Activated T-cell treated with anti-CD3 and anti-CD28 coated beads, Interleukin-2, amount 50 U/mL, for 24 hours (primary cell): ENCODE data around the gene ZNF385A.

Source experiments
- DNase-seq: peaks from one replicate; pipeline ENCODE4 v3.0.0-alpha.2; 2020
- H3K27ac Mint-ChIP-seq: 2 replicates; pipeline ENCODE4 v1.8.0; 2020; ENCODE audit warnings: mild to moderate bottlenecking, mixed read lengths
- H3K27me3 Mint-ChIP-seq: 2 replicates; pipeline ENCODE4 v1.8.0; 2020; ENCODE audit warnings: mixed read lengths
- H3K36me3 Mint-ChIP-seq: 2 replicates; pipeline ENCODE4 v1.8.0; 2020; ENCODE audit warnings: low read depth, mixed read lengths
- H3K4me1 Mint-ChIP-seq: 2 replicates; pipeline ENCODE4 v1.8.0; 2020; ENCODE audit warnings: low read depth, mixed read lengths
- H3K4me3 Mint-ChIP-seq: 2 replicates; pipeline ENCODE4 v1.8.0; 2020; ENCODE audit warnings: mild to moderate bottlenecking, moderate library complexity, mixed read lengths
- H3K9me3 Mint-ChIP-seq: 2 replicates; pipeline ENCODE4 v1.8.0; 2020; ENCODE audit warnings: mixed read lengths

Gene ZNF385A

DNA sequence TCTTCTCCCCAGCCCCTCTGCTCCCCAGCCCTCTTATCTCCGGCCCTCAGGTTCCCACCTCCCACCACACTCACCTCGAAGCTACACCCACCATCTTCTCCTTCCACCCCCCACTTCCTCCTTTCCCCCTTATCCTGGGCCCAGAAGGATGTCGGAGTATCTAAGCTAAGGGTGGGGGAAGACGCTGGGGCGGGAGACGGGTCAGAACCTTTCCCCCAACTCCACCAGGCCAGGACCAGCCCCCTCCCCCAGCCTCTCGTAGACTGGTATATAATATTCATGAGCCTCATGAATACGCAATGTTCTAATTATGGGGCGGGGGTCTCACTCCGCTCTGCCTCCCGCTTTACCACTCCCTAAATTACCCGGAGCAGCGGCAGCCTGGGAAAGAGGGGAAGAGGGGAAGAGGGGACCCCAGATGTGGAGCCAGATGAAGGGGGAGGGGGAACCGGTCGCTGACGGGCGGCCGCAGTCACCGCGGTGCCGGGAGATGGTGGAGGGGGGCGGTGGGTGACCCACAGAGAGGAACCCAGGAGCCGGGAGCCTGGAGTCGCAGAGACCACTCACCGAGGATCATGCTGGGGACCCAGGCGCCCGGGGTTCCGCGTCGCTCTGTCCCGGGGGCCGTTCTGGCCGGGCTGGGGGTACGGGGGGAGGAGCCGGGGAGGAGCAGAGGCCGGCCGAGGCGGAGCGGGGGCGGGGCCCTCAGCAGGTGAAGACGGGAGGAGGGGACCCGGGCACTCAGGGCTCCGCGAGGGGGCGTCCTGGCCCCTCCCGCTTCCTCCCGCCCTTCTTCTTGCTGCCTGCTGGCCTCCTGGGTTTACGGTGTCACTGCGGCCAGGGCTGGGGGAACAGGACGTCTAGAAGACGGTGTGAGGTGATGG lies 6.4 kb upstream of the ZNF385A start:
- DNase-seq, result peak; percentile 79
- Mint-ChIP-seq H3K4me3 (peak overlapping the region; percentile 66), H3K27me3 (no peaks in the 10 kb centered on the region), H3K4me1 (peaks cover 34% of the 10 kb centered on the region), H3K9me3 (no peaks in the 10 kb centered on the region), H3K27ac (peak overlapping the region; percentile 57), H3K36me3 (peaks cover 16% of the 10 kb centered on the region)

DNA sequence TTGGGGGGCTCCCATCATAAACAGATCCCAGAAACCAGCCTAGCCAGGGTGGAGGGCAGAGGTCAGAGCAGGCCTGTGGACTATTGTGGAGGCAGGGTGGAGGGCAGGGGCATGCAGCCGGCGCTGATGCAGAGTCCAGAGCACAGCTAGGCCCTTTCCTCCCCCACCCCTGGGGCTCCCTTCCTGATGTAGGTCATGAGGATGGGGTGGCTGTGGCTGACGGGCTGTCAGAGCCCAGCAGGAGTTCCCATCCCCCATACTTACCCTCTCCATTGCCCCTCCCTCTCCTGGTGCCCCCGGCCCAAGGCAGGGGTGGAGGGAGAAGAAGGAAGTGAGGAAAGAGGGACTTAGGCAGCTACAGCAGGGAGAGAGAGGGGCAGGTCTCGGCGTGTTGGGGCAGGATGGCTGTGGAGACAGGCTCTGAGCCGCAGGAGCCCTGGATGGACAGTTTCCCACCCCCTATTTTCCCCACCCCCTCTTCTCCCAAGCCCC lies 5.7 kb upstream of the ZNF385A start:
- no peaks in the 10 kb centered on the region for H3K9me3 Mint-ChIP-seq
- no peak overlapping the region for H3K4me3 Mint-ChIP-seq
- H3K4me1 Mint-ChIP-seq, result peaks cover 34% of the 10 kb centered on the region
- no peaks in the 10 kb centered on the region for H3K27me3 Mint-ChIP-seq
- DNase-seq, result no peak
- H3K27ac Mint-ChIP-seq, result no peak overlapping the region
- H3K36me3 Mint-ChIP-seq, result peaks cover 9% of the 10 kb centered on the region

DNA sequence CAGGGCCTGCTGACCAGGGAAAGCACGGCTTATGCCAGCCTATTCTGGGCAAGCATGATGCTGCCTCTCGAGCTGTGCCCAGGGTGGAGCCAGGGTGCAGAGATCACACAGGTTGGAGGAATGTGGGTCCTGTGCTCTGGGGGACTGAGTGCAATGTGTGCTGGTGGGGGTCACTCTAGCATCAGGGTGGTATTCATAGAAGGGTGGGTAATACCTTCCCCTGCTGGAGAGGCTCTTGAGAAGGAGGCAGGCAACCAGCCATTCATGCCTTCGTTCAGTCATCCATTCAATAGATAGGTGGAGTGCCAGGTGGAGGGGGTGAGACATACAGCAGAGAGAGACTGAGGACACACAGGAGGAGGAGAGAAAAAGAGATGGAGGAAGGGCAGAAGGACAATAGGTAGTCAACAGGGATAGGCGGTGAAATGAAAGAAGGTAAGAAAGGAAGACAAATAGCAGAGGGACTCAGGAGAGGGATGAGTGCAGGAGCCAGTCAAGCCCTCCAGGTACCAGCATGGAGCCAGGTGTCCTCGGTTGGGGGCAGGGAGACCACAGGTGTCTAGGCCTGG lies 5.2 kb upstream of the ZNF385A start:
- Mint-ChIP-seq H3K27ac (no peak overlapping the region), H3K4me1 (peaks cover 32% of the 10 kb centered on the region), H3K4me3 (no peak overlapping the region), H3K27me3 (no peaks in the 10 kb centered on the region), H3K9me3 (no peaks in the 10 kb centered on the region), H3K36me3 (peaks cover 4% of the 10 kb centered on the region)
- DNase-seq, result no peak

DNA sequence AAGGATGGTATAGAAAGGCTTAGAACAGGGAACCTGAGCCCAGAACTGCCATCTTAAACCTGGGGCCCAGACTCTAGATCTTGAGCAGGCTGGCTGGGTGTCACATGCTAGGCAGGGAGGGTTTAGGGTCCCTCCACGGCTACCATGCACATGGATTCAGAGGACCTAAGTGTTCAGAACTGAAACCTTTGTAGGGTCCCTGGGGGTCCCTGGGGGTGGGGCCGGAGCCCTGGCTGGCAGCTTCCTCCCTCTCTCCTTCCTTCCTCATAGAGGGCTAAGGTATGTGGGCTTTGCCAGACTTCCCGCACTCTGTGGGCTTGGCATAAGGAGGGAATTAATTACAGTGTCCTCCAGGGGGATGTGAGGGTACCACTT lies 4.6 kb upstream of the ZNF385A start:
- H3K4me3 Mint-ChIP-seq, result no peak overlapping the region
- H3K9me3 Mint-ChIP-seq, result no peaks in the 10 kb centered on the region
- H3K36me3 Mint-ChIP-seq, result no peaks in the 10 kb centered on the region
- H3K4me1 Mint-ChIP-seq, result peaks cover 26% of the 10 kb centered on the region
- no peak for DNase-seq
- peak overlapping the region; percentile 10 for H3K27ac Mint-ChIP-seq
- H3K27me3 Mint-ChIP-seq, result no peaks in the 10 kb centered on the region

- no peak overlapping the region for H3K27ac Mint-ChIP-seq
- no peaks in the 10 kb centered on the region for H3K36me3 Mint-ChIP-seq
- no peak for DNase-seq
- H3K9me3 Mint-ChIP-seq, result no peaks in the 10 kb centered on the region
- H3K27me3 Mint-ChIP-seq, result no peaks in the 10 kb centered on the region
- H3K4me3 Mint-ChIP-seq, result no peak overlapping the region
- H3K4me1 Mint-ChIP-seq, result peaks cover 22% of the 10 kb centered on the region
These were observed 4.0 kb upstream of the ZNF385A start for GRCh38 chr12:54388237-54389133.

DNA sequence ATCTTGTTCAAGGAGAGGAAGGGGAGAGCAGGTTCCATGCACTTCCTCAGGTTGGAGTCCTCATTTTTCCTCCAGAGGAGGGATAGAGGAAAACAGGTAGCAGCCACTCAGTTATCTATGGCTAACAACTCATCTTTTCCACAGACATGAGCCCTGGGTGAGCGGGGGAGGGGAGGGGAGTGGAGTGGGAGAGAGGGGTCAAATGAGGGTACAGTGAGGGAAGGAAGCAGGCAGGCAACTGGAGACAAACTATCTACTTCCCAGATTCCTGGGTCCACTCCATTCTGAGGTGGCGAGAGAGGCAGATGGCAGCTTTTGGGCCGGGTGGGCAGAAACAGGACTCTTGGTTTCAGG lies 2.6 kb upstream of the ZNF385A start:
- Mint-ChIP-seq H3K27me3 (no peaks in the 10 kb centered on the region), H3K4me1 (peaks cover 26% of the 10 kb centered on the region), H3K27ac (no peak overlapping the region), H3K4me3 (no peak overlapping the region), H3K36me3 (no peaks in the 10 kb centered on the region), H3K9me3 (no peaks in the 10 kb centered on the region)
- no peak for DNase-seq

DNA sequence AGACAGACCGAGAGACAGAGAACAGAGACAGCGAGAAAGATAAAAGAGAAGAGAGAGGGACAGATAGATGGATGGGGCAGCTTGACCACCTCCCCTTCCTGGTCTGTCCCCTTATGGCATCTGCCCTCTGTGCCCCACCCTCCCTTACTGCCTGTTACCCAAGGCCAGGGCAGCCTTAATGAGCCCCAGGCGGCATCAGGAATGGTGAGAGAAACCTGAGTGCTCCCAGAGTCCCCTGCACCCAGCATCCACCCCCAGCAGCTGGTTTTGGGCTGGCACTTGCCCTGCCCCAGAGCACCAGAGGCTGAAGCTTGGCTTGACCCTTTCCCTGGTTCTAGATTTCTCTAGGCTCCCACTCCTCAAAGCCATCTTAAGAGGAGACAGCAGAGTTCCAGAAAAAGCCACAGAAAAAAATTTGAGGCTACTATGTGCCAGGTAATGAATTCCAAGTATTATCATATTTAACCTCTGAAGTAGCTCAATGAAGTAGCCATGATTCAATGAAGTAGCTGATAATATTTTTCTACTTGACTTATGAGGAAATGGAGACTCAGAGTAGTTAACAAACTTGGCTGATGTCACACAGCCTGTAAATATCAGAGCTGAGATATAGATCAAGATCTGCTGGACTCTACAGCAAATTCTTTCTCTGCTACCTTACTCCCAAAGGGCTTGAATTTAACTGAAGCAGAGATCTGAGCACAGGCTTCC lies 2.0 kb upstream of the ZNF385A start:
- H3K36me3 Mint-ChIP-seq, result no peaks in the 10 kb centered on the region
- H3K9me3 Mint-ChIP-seq, result no peaks in the 10 kb centered on the region
- no peaks in the 10 kb centered on the region for H3K27me3 Mint-ChIP-seq
- no peak for DNase-seq
- no peak overlapping the region for H3K27ac Mint-ChIP-seq
- H3K4me3 Mint-ChIP-seq, result no peak overlapping the region
- peaks cover 21% of the 10 kb centered on the region for H3K4me1 Mint-ChIP-seq

DNA sequence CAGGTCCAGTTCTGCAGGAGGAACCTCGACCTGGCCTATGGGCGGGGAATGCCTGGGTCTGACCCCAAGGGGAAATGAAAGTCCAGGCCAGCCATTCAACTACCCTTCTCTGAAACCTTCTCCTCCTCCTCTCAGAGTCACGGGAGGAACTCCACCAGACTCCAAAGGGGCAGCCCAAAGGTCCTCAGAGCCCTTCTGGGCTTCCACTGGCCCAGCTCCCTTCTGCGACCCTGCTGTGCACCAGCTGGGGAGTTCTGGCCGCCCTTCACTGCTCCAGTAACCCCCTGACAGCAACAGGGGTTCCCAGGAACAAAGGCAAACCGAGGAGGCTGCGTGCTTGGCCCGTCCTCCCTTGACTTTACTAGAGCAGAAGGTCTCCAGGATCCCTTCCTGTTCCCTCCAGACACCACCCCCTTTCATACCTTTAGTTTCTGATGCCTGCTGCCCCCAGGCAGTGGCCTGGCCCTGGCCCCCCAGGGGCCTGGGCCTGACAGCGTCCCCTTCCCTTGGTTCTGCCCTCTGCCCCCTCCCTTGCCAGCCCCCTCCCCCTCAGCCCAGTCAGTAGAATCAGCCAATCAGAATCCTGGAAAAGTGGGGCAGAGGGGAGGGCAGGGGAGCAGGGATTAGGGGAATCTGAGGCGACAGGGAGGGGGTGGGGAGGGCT lies 850 bp upstream of the ZNF385A start:
- H3K27me3 Mint-ChIP-seq, result no peaks in the 10 kb centered on the region
- no peak overlapping the region for H3K4me3 Mint-ChIP-seq
- peaks cover 18% of the 10 kb centered on the region for H3K4me1 Mint-ChIP-seq
- H3K27ac Mint-ChIP-seq, result no peak overlapping the region
- H3K9me3 Mint-ChIP-seq, result no peaks in the 10 kb centered on the region
- H3K36me3 Mint-ChIP-seq, result no peaks in the 10 kb centered on the region
- no peak for DNase-seq

DNA sequence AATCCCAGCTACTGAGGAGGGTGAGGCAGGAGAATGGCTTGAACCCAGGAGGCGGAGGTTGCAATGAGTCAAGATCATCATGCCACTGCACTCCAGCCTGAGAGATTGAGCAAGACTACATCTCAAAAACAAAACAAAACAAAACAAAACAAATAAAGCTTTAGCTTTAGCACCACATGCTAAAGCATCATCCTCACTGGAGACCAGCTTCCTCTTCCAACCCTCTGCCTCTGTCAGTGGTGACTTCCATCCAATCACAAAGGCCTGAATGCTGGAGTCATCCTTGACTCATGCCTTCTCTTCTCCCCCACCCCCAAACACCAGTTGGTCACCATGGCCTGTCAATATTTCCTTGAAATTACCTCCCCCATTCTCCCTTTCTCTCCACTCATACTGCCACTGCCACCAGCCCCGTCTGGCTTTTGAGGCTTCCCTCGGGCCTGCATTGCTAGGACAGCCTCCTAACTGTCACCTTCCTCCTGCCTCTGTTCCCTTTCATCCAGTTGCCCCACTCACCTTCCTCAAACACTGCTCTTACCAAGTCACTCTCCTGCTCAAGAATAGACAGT lies 1.4 kb downstream of the ZNF385A start:
- no peak overlapping the region for H3K4me3 Mint-ChIP-seq
- H3K36me3 Mint-ChIP-seq, result no peaks in the 10 kb centered on the region
- H3K27me3 Mint-ChIP-seq, result no peaks in the 10 kb centered on the region
- no peak overlapping the region for H3K27ac Mint-ChIP-seq
- no peak for DNase-seq
- no peaks in the 10 kb centered on the region for H3K9me3 Mint-ChIP-seq
- peaks cover 21% of the 10 kb centered on the region for H3K4me1 Mint-ChIP-seq

- Mint-ChIP-seq H3K27me3 (no peaks in the 10 kb centered on the region), H3K4me1 (peaks cover 16% of the 10 kb centered on the region), H3K4me3 (no peak overlapping the region), H3K36me3 (no peaks in the 10 kb centered on the region), H3K9me3 (no peaks in the 10 kb centered on the region), H3K27ac (no peak overlapping the region)
- no peak for DNase-seq
These were observed 3.4 kb downstream of the ZNF385A start for GRCh38 chr12:54381136-54381535.

GRCh38 chr12:54379398-54380201 lies 4.9 kb downstream of the ZNF385A start:
- Mint-ChIP-seq H3K9me3 (no peaks in the 10 kb centered on the region), H3K4me1 (peaks cover 16% of the 10 kb centered on the region), H3K4me3 (peak overlapping the region; percentile 66), H3K27ac (no peak overlapping the region), H3K36me3 (no peaks in the 10 kb centered on the region), H3K27me3 (no peaks in the 10 kb centered on the region)
- peak; percentile 93 for DNase-seq

- Mint-ChIP-seq H3K4me1 (peaks cover 16% of the 10 kb centered on the region), H3K27me3 (no peaks in the 10 kb centered on the region), H3K9me3 (no peaks in the 10 kb centered on the region), H3K4me3 (peak overlapping the region; percentile 66), H3K36me3 (no peaks in the 10 kb centered on the region), H3K27ac (no peak overlapping the region)
- DNase-seq, result peak; percentile 64
These were observed 5.6 kb downstream of the ZNF385A start for GRCh38 chr12:54378796-54379397.
